ENCODE measurements around the gene TRAT1.

The TRAT1 gene

DNA sequence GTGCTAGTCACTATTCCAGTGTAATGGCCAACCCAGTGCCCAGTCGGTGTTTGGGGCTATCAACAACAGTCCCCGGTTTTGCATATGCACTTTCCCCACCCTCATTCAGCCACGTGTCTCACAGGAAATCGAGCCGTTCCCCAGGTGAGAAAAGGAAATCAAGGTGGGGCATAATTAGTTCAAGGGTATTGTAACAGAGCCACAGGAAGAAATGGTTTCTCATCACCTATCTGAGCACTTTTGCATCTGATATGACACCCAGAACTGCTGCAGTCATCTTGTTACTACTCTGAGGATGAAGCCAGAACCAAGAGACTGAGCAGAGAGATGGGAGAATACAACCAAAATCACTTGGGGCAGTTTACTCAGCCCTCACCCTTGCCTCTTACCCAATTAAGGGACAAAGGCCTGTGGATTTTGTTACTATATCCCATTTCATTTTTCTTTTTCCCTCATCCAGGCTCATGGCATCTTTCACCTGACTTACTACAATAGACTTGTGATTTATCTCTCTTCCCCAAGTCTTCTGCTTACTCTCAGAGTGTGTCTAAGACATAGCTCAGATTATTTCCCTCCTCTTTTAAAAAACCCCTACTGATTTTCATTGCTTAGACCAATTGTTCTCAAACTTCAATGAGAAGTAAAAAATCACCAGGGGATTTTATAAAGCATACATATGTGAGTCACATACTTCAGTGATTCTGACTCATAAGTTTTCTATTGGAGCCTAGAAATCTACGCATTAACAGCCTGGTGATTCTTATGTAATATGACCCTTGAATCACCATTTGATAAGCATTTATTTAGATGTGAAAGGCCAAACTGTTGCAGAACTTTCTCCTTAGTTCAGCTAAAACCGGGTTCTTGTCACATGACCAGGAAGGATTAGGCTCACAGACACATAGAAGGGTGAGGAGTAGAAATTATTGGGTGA is 40.5 kb downstream of the TRAT1 start:
- DNase-seq, result no peak

DNA sequence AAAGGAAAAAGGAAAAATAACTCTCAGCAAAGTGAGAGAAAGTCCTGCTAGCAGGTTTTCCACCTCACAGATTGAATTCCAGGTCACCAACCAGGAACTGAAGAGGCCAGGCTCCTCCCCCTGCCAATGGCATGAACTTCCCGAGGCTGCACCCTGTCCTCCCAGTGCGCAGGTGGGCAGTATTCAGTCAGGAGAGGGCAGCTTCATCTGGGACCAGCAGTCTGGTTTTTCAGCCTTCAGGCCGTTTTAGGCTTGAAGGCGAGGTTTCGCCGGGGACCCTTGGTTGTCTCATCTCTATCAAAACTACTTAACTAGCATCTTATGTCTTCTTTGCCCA is 41.2 kb downstream of the TRAT1 start:
- no peak for DNase-seq

DNA sequence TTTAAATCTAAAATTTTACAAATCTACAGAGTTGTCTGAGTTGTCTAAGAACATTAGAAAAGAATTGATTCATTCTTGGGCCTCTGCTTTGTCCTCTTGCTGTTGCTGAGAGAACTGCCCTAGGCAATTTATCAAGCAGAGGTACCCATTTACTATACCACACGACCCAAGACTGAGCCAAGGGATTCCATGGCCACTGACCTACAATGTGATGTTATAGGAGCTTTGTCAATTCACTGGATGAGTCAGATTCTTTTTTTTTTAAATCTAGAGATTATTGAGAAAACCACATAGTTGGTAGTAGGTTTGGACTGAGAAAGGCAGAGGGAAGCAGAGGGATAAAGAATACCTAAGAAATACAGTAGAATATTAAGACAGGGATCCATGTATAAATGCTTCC is 55.3 kb downstream of the TRAT1 start:
- DNase-seq, result no peak

DNA sequence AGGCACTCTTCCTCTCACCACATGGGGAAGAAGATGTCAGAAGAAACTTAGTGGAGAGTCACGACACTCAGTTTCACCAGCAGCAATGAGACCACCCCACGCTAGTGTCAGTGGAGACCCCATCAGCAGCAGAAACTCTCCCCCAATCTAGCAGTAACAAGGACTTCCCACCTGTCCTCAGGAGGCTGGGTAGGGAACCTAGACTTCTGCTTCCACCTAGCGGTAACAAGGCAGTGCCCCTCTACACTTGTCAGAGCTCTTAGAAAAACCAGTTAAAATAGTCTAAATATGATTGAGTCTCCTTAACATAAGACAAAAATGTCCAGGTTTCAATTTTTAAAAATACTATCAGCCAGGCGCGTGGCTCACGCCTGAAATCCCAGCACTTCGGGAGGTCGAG is 57.3 kb downstream of the TRAT1 start:
- no peak for DNase-seq

DNA sequence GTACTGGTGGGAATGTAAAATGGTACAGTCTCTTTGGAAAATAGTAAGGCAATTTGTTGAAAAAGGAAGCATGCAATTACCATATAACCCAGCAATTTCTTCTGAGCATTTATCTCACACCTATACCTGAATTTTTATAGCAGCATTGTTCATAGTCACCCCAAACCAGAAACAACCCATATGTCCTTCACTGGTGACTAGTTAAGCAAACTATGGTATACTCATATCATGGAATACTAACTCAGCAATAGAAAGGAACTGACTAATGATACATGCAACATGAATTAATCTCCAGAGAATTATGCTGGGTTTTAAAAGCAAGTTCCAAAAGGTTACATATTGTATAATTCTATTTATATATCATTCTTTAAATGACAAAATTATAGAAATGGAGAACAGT is 60.2 kb downstream of the TRAT1 start:
- no peak for DNase-seq

DNA sequence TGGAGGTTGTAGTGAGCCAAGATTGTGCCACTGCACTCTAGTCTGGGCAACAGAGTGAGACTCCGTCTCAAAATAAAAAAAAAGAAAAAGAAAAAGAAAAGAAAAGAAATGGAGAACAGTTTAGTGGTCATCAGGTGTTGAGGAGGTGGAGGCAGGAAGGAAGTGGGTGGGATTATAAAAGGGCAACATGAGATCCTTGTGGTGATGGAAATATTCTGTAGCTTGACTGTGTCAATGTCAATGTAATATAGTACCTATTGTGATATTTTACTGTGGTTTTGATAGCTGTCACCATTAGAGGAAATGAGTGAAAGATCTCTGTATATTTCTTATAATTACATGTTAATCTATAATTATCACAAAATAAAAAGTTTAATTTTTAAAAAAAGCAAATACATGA is 60.8 kb downstream of the TRAT1 start:
- no peak for DNase-seq

DNA sequence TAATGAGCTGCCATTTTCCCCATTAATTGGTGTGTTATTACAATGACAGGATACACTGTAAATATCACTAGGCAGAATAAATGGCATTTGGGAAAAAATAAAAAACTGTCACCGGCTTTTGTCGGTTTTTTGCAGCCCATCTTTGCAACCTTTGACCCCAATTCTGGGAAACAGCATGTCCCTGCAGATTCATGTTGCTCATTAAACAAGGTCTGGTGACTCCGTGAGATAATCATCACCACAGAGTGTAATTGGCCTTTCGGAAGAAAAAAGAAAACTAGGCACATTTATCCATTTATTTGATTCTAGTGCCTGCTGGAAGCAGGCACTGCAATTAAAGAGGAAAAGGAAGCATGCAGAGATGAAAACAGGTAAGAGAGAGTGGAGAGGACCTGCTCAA is 64.5 kb downstream of the TRAT1 start:
- DNase-seq, result peak; percentile 59

DNA sequence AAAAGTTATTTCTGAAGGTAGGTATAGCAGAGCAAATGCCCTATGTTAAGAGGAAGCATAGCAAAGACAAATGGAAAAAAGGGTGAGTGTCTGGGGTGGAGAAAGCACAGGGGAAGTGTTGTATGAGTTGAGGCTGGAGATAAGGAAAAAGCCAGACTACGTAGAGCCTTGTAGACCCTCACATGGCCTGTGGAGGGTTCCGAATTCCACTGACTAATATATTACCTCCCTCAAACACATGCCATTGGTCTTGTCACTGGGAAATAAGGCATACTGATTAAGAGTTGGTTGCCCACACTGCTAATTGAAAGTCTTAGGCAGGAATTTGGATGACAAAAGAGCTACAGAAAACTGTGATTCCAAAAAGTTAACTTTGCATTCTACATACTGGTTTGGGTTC is 65.2 kb downstream of the TRAT1 start:
- no peak for DNase-seq

DNA sequence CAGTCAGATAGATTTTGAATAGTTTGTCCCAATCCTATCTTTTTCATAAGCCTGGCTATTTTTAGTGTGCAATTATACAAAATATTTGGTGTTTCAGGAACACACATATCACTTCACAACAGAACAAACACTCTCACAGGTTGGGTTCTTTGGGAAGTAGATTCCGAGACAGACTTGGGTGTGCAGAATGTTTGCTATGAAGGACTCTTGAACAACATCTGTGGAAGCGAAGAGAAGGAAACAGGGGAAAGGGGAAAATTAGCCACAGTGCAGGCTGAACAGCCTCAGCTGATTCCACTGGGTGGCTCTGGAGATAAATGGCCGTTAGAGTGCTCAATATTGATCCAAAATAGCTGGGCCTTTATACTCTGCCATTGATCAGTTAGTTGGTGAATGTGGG is 69.2 kb downstream of the TRAT1 start:
- no peak for DNase-seq

DNA sequence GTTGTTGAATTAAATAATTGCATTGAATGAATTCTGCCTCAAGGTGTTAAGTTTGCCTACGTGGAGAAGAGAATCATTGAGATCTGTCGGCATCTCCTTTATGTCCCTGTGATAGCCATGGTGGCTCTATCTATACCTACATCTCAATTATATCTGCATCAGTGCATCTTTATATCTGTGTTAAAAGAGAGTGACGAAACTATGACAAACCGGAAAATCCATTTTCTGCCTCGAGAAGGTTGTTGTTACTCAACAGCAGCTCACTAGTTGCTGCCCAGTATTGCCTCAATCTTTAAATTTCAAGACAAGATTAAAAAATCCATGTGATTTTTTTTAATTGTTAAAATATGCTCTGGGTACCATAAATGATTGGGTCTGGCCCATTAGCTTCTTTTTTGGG is 72.4 kb downstream of the TRAT1 start:
- no peak for DNase-seq

DNA sequence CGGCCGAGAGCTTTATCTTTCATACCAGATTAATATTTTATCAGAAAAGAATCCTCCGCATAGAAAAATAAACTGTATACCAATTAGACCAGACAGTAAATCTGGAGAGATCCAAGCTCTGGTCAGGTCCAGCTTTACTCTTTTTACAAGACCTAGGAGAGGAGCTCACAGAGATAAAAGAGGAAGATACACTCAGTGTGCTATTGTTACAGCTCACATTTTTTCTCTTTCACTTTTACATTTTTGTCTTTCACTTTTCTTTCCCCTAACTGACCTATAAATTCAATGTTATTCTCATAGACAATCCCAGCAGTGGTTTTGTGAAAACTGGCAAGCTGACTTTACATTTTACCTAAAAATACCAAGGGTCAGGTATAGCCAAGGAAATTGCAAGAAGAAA is 75.3 kb downstream of the TRAT1 start:
- DNase-seq, result no peak

DNA sequence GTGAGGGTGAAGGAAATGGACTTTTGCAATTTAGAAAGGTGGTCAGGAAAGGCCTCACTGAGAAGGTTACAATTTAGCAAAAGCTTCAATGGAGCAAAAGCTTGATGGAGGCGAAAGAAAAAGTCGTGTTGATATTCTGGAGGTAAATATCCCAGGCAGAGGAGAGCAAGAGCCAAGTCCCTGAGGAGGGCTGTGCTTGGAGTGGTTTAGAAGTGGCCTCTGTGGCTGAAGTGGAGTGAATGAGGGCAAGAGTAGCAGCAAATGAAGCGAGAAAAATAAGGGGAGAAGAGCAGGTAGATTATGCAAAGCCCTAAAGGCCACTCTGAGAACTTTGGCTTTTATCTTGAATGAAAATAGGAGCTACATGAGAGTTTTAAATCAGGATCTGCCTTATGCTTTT is 76.9 kb downstream of the TRAT1 start:
- DNase-seq, result no peak
